ENCODE measurements around the gene FYN. TPM values are rescaled to one million over a fixed set of nuclear protein-coding genes. Genes with fewer than 3 reads are reported as not detected.
"Not testable (repeated sequence)": the region's sequence is repeated elsewhere in the genome, so short reads cannot be mapped to it uniquely, and the experiment has no call there.

Gene FYN
- total RNA-seq, 1 experiment from 2014 or later: 51.5 TPM

- no peak for DNase-seq (ENCODE audit: low read depth)
These were observed 190.1 kb downstream of the FYN start for GRCh38 chr6:111683157-111683556.

DNA sequence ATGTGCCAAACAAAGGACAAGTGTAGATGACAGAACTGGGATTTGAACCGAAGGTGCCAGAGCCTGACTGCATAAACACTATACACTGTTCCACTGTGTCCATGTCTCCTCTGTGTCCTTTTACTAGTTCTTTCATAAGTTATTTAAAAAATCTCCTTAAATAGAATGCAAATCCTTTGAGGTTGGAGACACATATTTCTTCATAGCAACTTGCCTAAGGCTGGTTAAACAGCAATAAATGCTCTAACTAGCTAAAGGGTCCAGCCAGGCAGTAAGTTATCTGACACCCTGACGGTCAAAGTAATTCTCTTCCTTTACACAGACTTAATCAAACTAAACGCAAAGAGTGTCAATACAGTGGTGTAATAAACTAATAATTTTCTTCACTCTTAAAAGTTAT, 191.4 kb downstream of the FYN start:
- no peak for DNase-seq (ENCODE audit: low read depth)

GRCh38 chr6:111680811-111681609, 192.2 kb downstream of the FYN start:
- DNase-seq (ENCODE audit: low read depth): not testable (repeated sequence)

DNA sequence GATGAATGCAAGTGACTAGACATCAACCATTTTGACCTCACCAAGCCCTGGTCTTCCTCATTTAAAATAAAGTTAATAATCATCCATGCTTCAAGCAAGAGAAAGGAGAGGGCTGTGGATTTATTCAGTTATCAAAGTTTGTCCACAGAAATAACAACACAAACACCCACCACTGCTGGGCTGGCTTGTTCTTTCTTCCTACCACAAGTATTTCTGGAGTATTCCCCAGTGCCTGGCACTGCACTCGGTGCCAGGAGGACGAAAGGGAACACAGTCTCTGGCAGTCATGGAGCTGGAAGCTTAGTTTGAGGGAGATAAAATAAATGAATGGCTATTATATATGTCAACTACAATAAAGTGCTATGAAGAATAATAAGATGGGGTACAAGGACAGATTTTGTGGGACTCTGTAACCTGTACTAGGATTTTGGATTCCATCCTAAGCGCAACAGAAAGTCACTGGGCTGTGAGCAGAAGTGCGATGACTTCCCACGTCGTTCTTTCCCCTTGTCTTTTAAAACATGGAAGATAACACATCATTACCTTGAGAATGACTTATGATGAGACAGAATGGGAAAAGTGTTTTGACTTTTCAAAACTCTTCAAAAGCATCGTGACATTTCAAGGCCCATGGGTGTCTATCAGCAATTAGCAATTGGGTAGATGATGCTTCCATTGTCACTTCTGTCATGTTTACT, 193.1 kb downstream of the FYN start:
- DNase-seq (ENCODE audit: low read depth): no peak

GRCh38 chr6:111679126-111679858, 194.0 kb downstream of the FYN start:
- no peak for DNase-seq (ENCODE audit: low read depth)

GRCh38 chr6:111677249-111677990, 195.8 kb downstream of the FYN start:
- DNase-seq (ENCODE audit: low read depth): no peak

DNA sequence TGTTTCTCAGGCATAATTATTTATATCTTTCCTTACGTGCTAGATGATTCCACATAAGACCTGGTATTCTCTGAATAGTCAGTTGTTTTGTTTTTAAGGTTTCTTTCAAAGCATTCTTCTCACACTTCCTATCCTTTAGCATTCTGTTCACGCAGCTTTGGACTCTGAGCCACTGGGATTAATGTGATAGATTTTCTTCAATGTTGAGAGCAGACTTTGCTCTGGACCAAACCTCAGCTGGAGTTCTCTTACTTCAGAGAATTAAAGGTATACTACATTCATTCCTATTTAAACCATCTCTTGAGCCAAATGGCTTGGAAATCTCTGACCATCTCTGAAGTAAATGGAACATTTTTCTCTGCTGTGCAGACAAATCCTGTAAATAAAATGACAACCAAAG, 196.9 kb downstream of the FYN start:
- no peak for DNase-seq (ENCODE audit: low read depth)

- DNase-seq (ENCODE audit: low read depth): no peak
These were observed 198.4 kb downstream of the FYN start for GRCh38 chr6:111674883-111675282.

GRCh38 chr6:111674413-111674812, 198.8 kb downstream of the FYN start:
- no peak for DNase-seq (ENCODE audit: low read depth)

- no peak for DNase-seq (ENCODE audit: low read depth)
These were observed 199.3 kb downstream of the FYN start for GRCh38 chr6:111673937-111674336.

DNA sequence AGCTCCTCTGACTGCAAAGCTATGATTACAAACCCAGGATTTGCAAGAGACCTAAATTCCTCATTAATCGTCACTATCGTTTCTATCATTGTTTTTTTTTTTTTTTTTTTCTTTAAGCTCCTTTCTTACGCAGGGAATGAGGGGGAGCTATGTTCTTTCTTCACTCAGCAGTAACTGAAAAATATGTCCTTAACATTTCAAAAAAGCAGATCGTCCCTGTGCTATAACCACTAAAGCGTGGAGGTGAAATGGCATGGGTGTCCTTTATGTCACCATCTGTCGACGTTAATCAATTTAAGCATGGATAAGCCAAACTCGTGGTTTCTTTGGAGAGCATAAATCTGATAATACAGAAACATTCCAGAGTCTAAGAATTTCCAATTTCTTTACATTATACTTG, 199.7 kb downstream of the FYN start:
- no peak for DNase-seq (ENCODE audit: low read depth)

GRCh38 chr6:111672761-111673450, 200.3 kb downstream of the FYN start:
- DNase-seq (ENCODE audit: low read depth): no peak

DNA sequence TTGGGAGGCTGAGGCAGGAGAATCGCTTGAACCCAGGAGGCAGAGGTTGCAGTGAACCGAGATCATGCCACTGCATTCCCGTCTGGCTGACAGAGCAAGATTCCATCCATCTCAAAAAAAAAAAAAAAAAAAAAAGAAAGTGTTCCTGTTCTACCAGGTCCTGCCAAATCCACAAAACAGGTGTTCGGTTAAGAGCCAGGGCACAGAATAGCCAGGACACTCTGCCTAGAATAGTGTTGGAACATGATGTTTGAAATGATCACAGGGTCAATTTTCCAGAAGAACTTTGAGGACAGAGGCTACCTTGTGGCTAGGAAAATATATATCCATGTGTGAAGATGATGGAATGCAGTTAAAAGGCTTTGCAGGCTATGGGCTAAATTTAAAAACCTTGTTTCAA, 203.9 kb downstream of the FYN start:
- DNase-seq (ENCODE audit: low read depth): no peak

- DNase-seq (ENCODE audit: low read depth): no peak
These were observed 204.8 kb downstream of the FYN start for GRCh38 chr6:111668410-111668809.

DNA sequence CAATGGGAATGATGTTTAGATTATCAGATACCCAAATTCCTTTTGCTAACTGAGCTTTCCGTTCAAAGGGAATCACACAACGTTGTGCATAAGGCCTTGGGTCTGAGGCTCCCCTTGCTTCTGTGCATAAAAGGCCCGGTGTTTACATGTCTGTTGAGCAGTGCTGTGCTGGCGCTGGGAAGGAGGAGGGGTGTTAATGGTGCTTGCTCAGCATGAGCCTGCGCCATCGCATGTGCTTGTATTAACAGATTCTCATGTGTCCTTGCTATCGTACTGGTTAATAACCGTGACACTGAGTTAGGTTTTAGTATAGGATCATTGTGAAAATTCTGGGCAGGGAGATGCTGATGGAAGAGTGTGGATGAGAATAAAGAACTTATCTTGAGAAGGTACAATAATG, 205.3 kb downstream of the FYN start:
- DNase-seq (ENCODE audit: low read depth): no peak

DNA sequence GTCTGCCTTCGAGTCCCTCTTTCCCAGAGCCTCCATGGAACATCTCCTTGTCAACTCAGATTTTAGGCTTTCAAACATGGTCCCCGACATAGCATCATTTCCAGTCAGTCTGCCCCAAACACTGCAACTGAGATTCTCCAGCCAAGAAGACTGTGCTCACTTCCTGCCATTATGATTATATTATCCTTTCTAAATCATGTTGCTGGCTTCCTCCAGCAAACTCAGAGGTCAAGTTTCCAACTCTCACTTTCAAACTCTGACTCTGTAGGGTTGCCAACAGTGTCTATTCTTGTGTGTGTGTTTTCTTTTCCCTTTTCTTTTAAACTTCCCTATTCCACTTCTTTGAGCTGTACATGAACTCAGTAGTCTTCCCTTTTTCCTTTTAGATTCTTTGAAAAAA, 206.4 kb downstream of the FYN start:
- no peak for DNase-seq (ENCODE audit: low read depth)

- DNase-seq (ENCODE audit: low read depth): no peak
These were observed 208.7 kb downstream of the FYN start for GRCh38 chr6:111664565-111665030.

GRCh38 chr6:111663692-111664564, 209.3 kb downstream of the FYN start:
- DNase-seq (ENCODE audit: low read depth): peak; percentile 86

GRCh38 chr6:111662794-111663593, 210.3 kb downstream of the FYN start:
- peak; percentile 13 for DNase-seq (ENCODE audit: low read depth)

Measured in RPMI7951 (cell line).